PC-9 (cell line): Measurements from ENCODE around the gene CLASRP. TPM values are rescaled to one million over a fixed set of nuclear protein-coding genes. Genes with fewer than 3 reads are reported as not detected.

Experiments used
- BruUV-seq: library from RNA; stranded (reverse); fragments of 400-500 nt; replicated peaks from 2 replicates; lab custom pipeline; 2021; lab: Mats Ljungman, UMichigan
- CTCF ChIA-PET: fragments of 300-600 bp; sonication (Branson Sonifier 250); formaldehyde crosslinking; loops from one replicate; lab custom pipeline; 2022; ENCODE audit warnings: antibody characterized with exemption; lab: Charles Lee
- POLR2A ChIA-PET: fragments of 300-600 bp; sonication (Branson Sonifier 250); formaldehyde crosslinking; loops from one replicate; lab custom pipeline; 2022; ENCODE audit warnings: antibody characterized with exemption; ENCODE audit not compliant: unreplicated experiment; lab: Charles Lee
- DNase-seq, 2 experiments: peaks; one replicate each; pipeline versions ENCODE4 v3.0.0 to v3.0.0-alpha.2; 2015 to 2022; ENCODE audit warnings: mixed read lengths in 1 of 2
- H2AFZ ChIP-seq: fragments of 200-600 bp; sonication (generic); 2 replicates; pipeline ENCODE4 v1.8.1; 2017; ENCODE audit warnings: antibody characterized with exemption
- H3F3A ChIP-seq: fragments of 200-600 bp; sonication (generic); 2 replicates; pipeline ENCODE4 v1.8.1; 2017; ENCODE audit warnings: antibody characterized with exemption, mild to moderate bottlenecking, low read depth; ENCODE audit not compliant: insufficient read depth
- H3K27ac ChIP-seq: fragments of 200-600 bp; sonication (generic); 2 replicates; pipeline ENCODE4 v1.6.1; 2016; ENCODE audit warnings: mixed run types
- H3K27me3 ChIP-seq: fragments of 200-600 bp; sonication (generic); 2 replicates; pipeline ENCODE4 v1.6.1; 2016; ENCODE audit warnings: low read depth, mixed run types; ENCODE audit not compliant: insufficient read depth
- H3K36me3 ChIP-seq: fragments of 200-600 bp; sonication (generic); 2 replicates; pipeline ENCODE4 v1.6.1; 2016; ENCODE audit warnings: low read depth, mixed run types
- H3K4me1 ChIP-seq: fragments of 200-600 bp; sonication (generic); replicated peaks from 2 replicates; pipeline ENCODE4 v1.6.1; 2016; ENCODE audit warnings: mixed run types; ENCODE audit not compliant: insufficient read depth
- H3K4me2 ChIP-seq: fragments of 200-600 bp; sonication (generic); 2 replicates; pipeline ENCODE4 v1.6.1; 2017; ENCODE audit warnings: mixed run types
- H3K4me3 ChIP-seq: fragments of 200-600 bp; sonication (generic); 2 replicates; pipeline ENCODE4 v1.6.1; 2016; ENCODE audit warnings: mixed run types
- H3K79me2 ChIP-seq: fragments of 200-600 bp; sonication (generic); 2 replicates; pipeline ENCODE4 v1.6.1; 2017; ENCODE audit warnings: low read depth, mixed run types
- H3K9me2 ChIP-seq: fragments of 200-600 bp; sonication (generic); 2 replicates; pipeline ENCODE4 v1.8.1; 2017; ENCODE audit warnings: mild to moderate bottlenecking; ENCODE audit not compliant: insufficient read depth
- H3K9me3 ChIP-seq: fragments of 200-600 bp; sonication (generic); 2 replicates; pipeline ENCODE4 v1.8.1; 2016; ENCODE audit warnings: low read depth; ENCODE audit not compliant: insufficient read depth
- H4K20me1 ChIP-seq: fragments of 200-600 bp; sonication (generic); 2 replicates; pipeline ENCODE4 v1.8.1; 2017; ENCODE audit not compliant: insufficient read depth
- CTCF ChIP-seq: fragments of 200-600 bp; sonication (generic); conservative IDR thresholded peaks from 2 replicates; pipeline ENCODE4 v1.6.1; 2017; ENCODE audit warnings: mixed run types, antibody characterized with exemption, mild to moderate bottlenecking, moderate library complexity
- EZH2 ChIP-seq: fragments of 200-600 bp; sonication (generic); IDR thresholded peaks from 2 replicates; pipeline ENCODE4 v1.8.0; 2017; ENCODE audit warnings: antibody characterized with exemption, low read depth
- intact Hi-C: fragments of 100-400 bp; cut with micrococcal nuclease; formaldehyde crosslinking; loops from one replicate; pipeline ENCODE4 v1.10.0; 2022; ENCODE audit not compliant: unreplicated experiment
- total RNA-seq: library from RNA; stranded (reverse); gene quantifications from 2 replicates; pipeline ENCODE4 v1.2.3, GENCODE V29; 2021

Gene CLASRP
- total RNA-seq, 1 experiment from 2014 or later: 76.8 TPM

- H4K20me1 ChIP-seq: no peaks in the 10 kb centered on the region
- H3K27ac ChIP-seq: no peak overlapping the region
- H2AFZ ChIP-seq: no peak overlapping the region
- no peaks in the 10 kb centered on the region for H3K36me3 ChIP-seq
- H3K4me2 ChIP-seq: no peak overlapping the region
- no peak overlapping the region for H3K4me3 ChIP-seq
- H3K9me3 ChIP-seq: no peaks in the 10 kb centered on the region
- TF ChIP-seq CTCF: no peak
- no peak for TF ChIP-seq EZH2
- 0 out of 2 replicates have a peak, but pooled peaks cover 7% of the 10 kb centered on the region for H3F3A ChIP-seq
- H3K9me2 ChIP-seq: no peaks in the 10 kb centered on the region
- DNase-seq: no peak
- H3K79me2 ChIP-seq: no peaks in the 10 kb centered on the region
- no TSS peak for BruUV-seq
- H3K27me3 ChIP-seq: no peaks in the 10 kb centered on the region
- POLR2A ChIA-PET: no interaction called here
- H3K4me1 ChIP-seq: no peaks in the 10 kb centered on the region
- CTCF ChIA-PET: interaction anchor here (0.5 kb wide), 1 partner anchor 37 kb away, joined by 4 read pairs; no protein-coding TSS in a partner anchor
- intact Hi-C loops: no loop called here
These were observed 29.1 kb upstream of the CLASRP start for GRCh38 chr19:45009625-45010255.

GRCh38 chr19:45010306-45010705 lies 28.5 kb upstream of the CLASRP start:
- Histone ChIP-seq H3K36me3 (no peaks in the 10 kb centered on the region), H3K79me2 (no peaks in the 10 kb centered on the region), H3K27me3 (no peaks in the 10 kb centered on the region), H3K4me1 (no peaks in the 10 kb centered on the region), H3K4me2 (no peak overlapping the region), H2AFZ (no peak overlapping the region), H3K9me2 (no peaks in the 10 kb centered on the region), H3F3A (0 out of 2 replicates have a peak, but pooled peaks cover 7% of the 10 kb centered on the region), H3K27ac (no peak overlapping the region), H3K9me3 (no peaks in the 10 kb centered on the region), H3K4me3 (no peak overlapping the region), H4K20me1 (no peaks in the 10 kb centered on the region)
- ChIA-PET CTCF (interaction anchor here (0.5 kb wide), 1 partner anchor 38 kb away, joined by 4 read pairs; no protein-coding TSS in a partner anchor), POLR2A (no interaction called here)
- no TSS peak for BruUV-seq
- DNase-seq: no peak
- TF ChIP-seq CTCF: no peak
- TF ChIP-seq EZH2: no peak
- intact Hi-C loops: no loop called here

GRCh38 chr19:45011959-45012358 lies 26.9 kb upstream of the CLASRP start:
- H3K27ac ChIP-seq: no peak overlapping the region
- no peak overlapping the region for H3K4me2 ChIP-seq
- H4K20me1 ChIP-seq: no peaks in the 10 kb centered on the region
- no peaks in the 10 kb centered on the region for H3K4me1 ChIP-seq
- H3K36me3 ChIP-seq: no peaks in the 10 kb centered on the region
- intact Hi-C loops: no loop called here
- TF ChIP-seq EZH2 (no peak), CTCF (no peak)
- H3K9me2 ChIP-seq: no peaks in the 10 kb centered on the region
- H3F3A ChIP-seq: peaks cover 7% of the 10 kb centered on the region; the same call in 1 of the 2 replicates
- H2AFZ ChIP-seq: no peak overlapping the region
- DNase-seq: no peak
- ChIA-PET POLR2A (no interaction called here), CTCF (no interaction called here)
- H3K4me3 ChIP-seq: no peak overlapping the region
- H3K79me2 ChIP-seq: no peaks in the 10 kb centered on the region
- no peaks in the 10 kb centered on the region for H3K27me3 ChIP-seq
- H3K9me3 ChIP-seq: no peaks in the 10 kb centered on the region
- BruUV-seq: no TSS peak
